Thyroid gland (tissue), 4 donors: Measurements from ENCODE around the gene GLYATL3. TPM values are rescaled to one million over a fixed set of nuclear protein-coding genes. Genes with fewer than 3 reads are reported as not detected.
A peak's percentile ranks its signal among the peaks of the same experiment; 100 is the strongest.

Experiments used
- DNase-seq, 2 donors: peaks; one replicate each; pipeline ENCODE4 v3.0.0-alpha.2; 2019
- H3K27ac ChIP-seq, 3 donors: fragments of 200-600 bp; sonication (generic); 1 replicate in 2 of 3; 2 replicates in 1 of 3; pipeline ENCODE4 v1.5.1; 2016 to 2019; ENCODE audit warnings: mild to moderate bottlenecking in 1 of 3, moderate library complexity in 1 of 3
- H3K27me3 ChIP-seq: fragments of 200-600 bp; sonication (generic); one replicate; pipeline ENCODE4 v1.5.1; 2019
- H3K36me3 ChIP-seq, 2 donors: fragments of 200-600 bp; sonication (generic); one replicate each; pipeline ENCODE4 v1.5.1; 2016 to 2019
- H3K4me1 ChIP-seq, 2 donors: fragments of 200-600 bp; sonication (generic); one replicate each; pipeline ENCODE4 v1.5.1; 2017 to 2019
- H3K4me3 ChIP-seq, 3 donors: fragments of 200-600 bp; sonication (generic); replicated peaks in 1 of 3; 1 replicate in 2 of 3; 2 replicates in 1 of 3; pipeline ENCODE4 v1.5.1; 2016; ENCODE audit warnings: mild to moderate bottlenecking in 1 of 3
- H3K9me3 ChIP-seq: fragments of 200-600 bp; sonication (generic); one replicate; pipeline ENCODE4 v1.5.1; 2017
- CTCF ChIP-seq, 6 experiments: fragments of 200-600 bp in 3 of 6; fragments of 450-650 bp in 3 of 6; sonication (generic) in 3 of 6; IDR thresholded peaks; one replicate each; pipeline ENCODE4 v1.5.1; 2016 to 2019; ENCODE audit warnings: antibody characterized with exemption in 6 of 6, mild to moderate bottlenecking in 2 of 6, inconsistent platforms in 1 of 6, moderate library complexity in 1 of 6
- POLR2A ChIP-seq, 2 donors: fragments of 450-650 bp; IDR thresholded peaks; one replicate each; pipeline ENCODE4 v1.6.1; 2017; ENCODE audit warnings: antibody characterized with exemption in 2 of 2, mild to moderate bottlenecking in 2 of 2, moderate library complexity in 1 of 2
- WGBS, 2 donors: methylation state at CpG; one replicate each; pipeline ENCODE4 v1.1.5; 2017; 5-methylcytosine and 5-hydroxymethylcytosine counted together
- intact Hi-C: fragments of 100-400 bp; cut with DNase I; formaldehyde crosslinking; loops from one replicate; pipeline ENCODE4 v1.15.1; 2023
- total RNA-seq, 4 donors: library from RNA; depleted of rRNA; stranded (reverse); fragments of >200 nt; gene quantifications; one replicate each; pipeline ENCODE4 v1.2.3, GENCODE V29; 2016

GLYATL3 gene
- not detected for total RNA-seq

GRCh38 chr6:49499623-49500022 lies at the start of gene GLYATL3:
Gene GLYATL3 (plus strand): TSS chr6:49499923. CDS start chr6:49511991, 12,068 bp downstream.
- intact Hi-C loops = no loop called here
- no peak for DNase-seq
- Histone ChIP-seq H3K9me3 (no peaks in the 10 kb centered on the region), H3K27ac (no peak within 1 kb of the TSS), H3K27me3 (no peaks in the 10 kb centered on the region), H3K4me3 (no peak within 1 kb of the TSS), H3K4me1 (no peaks in the 10 kb centered on the region), H3K36me3 (no peaks in the 10 kb centered on the region)
- no peak for TF ChIP-seq CTCF (IDR thresholded peaks at IDR 0.05)
- no peak for TF ChIP-seq POLR2A (IDR thresholded peaks at IDR 0.05)
- 46 to 62% methylated on average over 2 of the region's 2 CpGs for WGBS, 2 donors

- Histone ChIP-seq H3K36me3 (peaks cover 5 to 6% of the 10 kb centered on the region in 2 donors), H3K4me3 (no peak overlapping the region), H3K9me3 (no peaks in the 10 kb centered on the region), H3K27me3 (no peaks in the 10 kb centered on the region), H3K27ac (no peak overlapping the region), H3K4me1 (no peaks in the 10 kb centered on the region)
- TF ChIP-seq CTCF (IDR thresholded peaks at IDR 0.05) = peak in 2 of 6 experiments; percentile 6 to 29
- TF ChIP-seq POLR2A (IDR thresholded peaks at IDR 0.05) = no peak
- no peak for DNase-seq
- WGBS, 2 donors = 86 to 87% methylated on average over 2 of the region's 2 CpGs
- intact Hi-C loops = no loop called here
Measured at GRCh38 chr6:49453221-49453620, 46.5 kb upstream of the GLYATL3 start.

- no peak for DNase-seq
- Histone ChIP-seq H3K27me3 (no peaks in the 10 kb centered on the region), H3K4me1 (no peaks in the 10 kb centered on the region), H3K27ac (no peak overlapping the region), H3K4me3 (no peak overlapping the region), H3K9me3 (no peaks in the 10 kb centered on the region), H3K36me3 (no peaks in the 10 kb centered on the region)
- intact Hi-C loops = no loop called here
- WGBS, 2 donors = 96 to 99% methylated on average over 3 of the region's 3 CpGs
- TF ChIP-seq POLR2A (IDR thresholded peaks at IDR 0.05) (no peak), CTCF (IDR thresholded peaks at IDR 0.05) (no peak)
Measured at GRCh38 chr6:49454787-49455709, 44.7 kb upstream of the GLYATL3 start.

- 91 to 92% methylated on average over 4 of the region's 4 CpGs for WGBS, 2 donors
- intact Hi-C loops = no loop called here
- no peak overlapping the region for H3K4me3 ChIP-seq
- no peaks in the 10 kb centered on the region for H3K27me3 ChIP-seq
- no peak overlapping the region for H3K27ac ChIP-seq
- DNase-seq = no peak
- H3K36me3 ChIP-seq = no peaks in the 10 kb centered on the region
- no peaks in the 10 kb centered on the region for H3K9me3 ChIP-seq
- H3K4me1 ChIP-seq = peaks cover 10 to 13% of the 10 kb centered on the region in 2 donors
- TF ChIP-seq CTCF (IDR thresholded peaks at IDR 0.05) (no peak), POLR2A (IDR thresholded peaks at IDR 0.05) (no peak)
Measured at GRCh38 chr6:49457771-49458170, 42.0 kb upstream of the GLYATL3 start.

GRCh38 chr6:49462071-49462470 lies 37.7 kb upstream of the GLYATL3 start:
- Histone ChIP-seq H3K36me3 (no peaks in the 10 kb centered on the region), H3K9me3 (no peaks in the 10 kb centered on the region), H3K27me3 (no peaks in the 10 kb centered on the region), H3K27ac (no peak overlapping the region), H3K4me1 (peaks cover 18% of the 10 kb centered on the region in 2 donors), H3K4me3 (peak overlapping the region in 2 of 3 donors; percentile 57 to 82)
- no peak for TF ChIP-seq POLR2A (IDR thresholded peaks at IDR 0.05)
- TF ChIP-seq CTCF (IDR thresholded peaks at IDR 0.05) = no peak
- intact Hi-C loops = no loop called here
- no peak for DNase-seq
- WGBS, 2 donors = 31 to 42% methylated on average over 3 of the region's 3 CpGs
